HG02588 (cell line): ENCODE measurements around the gene RPS6KL1.

Source experiments
- ATAC-seq: cut with Tn5 transposase; IDR thresholded peaks from one replicate; pipeline ENCODE4 v1.9.1; 2021; ENCODE audit warnings: mild to moderate bottlenecking, moderate library complexity; ENCODE audit not compliant: unreplicated experiment

The RPS6KL1 gene

DNA sequence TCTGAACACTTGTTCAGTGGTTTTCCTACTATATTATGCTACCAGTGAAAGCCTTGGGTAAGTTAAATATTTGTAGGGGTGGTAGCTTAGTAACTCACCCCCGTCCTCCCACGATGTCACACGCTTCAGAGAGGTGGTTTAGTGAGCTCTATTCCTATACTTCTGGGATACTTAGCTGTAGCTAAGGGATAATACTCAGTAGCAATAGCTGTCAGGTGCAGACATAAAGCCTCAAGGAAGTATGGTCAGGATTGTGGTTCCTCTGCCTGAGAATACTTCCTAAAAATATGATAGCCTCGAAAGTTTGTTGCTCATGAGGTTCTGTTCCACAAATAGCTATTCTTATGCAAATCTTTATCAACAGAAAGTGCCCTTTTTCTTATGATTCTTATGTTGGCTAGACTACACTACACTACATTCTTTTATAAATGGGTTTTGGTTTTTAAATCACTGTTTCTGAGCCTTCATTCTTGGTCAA lies 29.4 kb downstream of the RPS6KL1 start:
- no peak for ATAC-seq

DNA sequence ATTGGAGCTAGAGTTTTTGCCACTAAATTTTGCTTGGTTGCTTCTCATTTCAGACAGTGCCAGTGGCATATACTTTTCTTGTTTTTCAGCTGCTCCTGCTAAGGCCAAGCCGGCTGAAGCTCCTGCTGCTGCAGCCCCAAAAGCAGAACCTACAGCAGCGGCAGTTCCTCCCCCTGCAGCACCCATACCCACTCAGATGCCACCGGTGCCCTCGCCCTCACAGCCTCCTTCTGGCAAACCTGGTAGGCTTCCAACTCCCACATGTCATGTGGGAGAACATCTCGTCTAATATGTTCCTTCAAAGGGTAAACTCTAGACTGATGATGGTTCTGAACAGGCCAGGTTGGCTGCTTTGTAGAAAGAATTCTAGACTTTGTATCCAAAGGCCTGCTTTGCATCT lies 30.3 kb downstream of the RPS6KL1 start:
- ATAC-seq: no peak

DNA sequence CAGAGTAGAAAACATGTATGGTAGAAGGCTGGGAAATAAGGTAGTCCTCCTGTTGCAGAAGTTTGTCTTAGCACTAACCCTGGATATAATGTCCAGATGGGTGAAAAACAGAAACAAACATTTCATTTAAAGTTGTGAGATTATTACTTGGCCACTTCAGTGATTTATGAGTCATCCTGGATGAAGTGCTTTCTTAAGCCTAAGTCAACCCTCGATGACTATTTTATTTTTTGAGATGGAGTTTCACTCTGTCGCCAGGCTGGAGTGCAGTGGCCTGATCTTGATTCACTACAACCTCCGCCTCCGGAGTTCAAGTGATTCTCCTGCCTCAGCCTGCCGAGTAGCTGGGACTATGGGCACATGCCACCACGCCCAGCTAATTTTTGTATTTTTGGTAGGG lies 31.2 kb downstream of the RPS6KL1 start:
- no peak for ATAC-seq

GRCh38 chr14:74890262-74890661 lies 32.8 kb downstream of the RPS6KL1 start:
- no peak for ATAC-seq

GRCh38 chr14:74888164-74889158 lies 34.6 kb downstream of the RPS6KL1 start:
- ATAC-seq: no peak

GRCh38 chr14:74886001-74886400 lies 37.1 kb downstream of the RPS6KL1 start:
- ATAC-seq: no peak

GRCh38 chr14:74882103-74882920 lies 40.7 kb downstream of the RPS6KL1 start:
- ATAC-seq: peak; percentile 34

DNA sequence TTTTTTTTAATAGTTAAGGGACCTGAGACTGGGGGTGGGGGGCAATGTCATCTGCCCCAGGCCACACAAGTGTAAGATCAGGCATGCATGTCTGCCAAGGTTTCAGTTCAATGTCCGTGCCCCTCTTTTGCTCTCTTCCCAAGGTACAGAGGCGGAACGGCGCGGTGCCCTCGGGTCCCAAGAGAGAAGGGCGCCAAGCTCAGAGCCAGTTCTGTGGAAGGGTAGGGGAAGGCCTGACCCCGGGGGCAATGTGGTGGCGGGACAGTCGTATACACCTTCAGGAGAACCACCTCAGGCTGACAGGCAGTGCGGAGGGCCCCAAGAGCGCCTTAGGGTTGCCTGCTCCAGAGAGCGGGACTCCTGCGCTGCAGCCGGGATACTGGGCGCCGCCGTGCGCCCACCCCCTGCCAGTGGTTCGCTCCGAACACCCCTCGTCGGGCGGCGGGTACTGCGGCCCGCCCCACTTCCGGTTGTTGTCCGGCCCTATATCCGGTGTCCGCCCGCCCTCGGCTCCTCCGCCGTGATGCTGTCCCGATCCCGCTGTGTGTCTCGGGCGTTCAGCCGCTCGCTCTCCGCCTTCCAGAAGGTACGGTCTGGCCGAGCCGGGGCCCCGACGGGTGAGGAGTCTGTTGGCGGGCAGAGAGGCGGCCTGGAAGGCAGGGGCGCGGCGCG lies 41.5 kb downstream of the RPS6KL1 start, which contains the start of gene DLST:
TSS of gene DLST (plus strand) at position 486 of the 672 bp plus-strand sequence. CDS start at position 524, 38 bp downstream.
- peak; percentile 94 for ATAC-seq

GRCh38 chr14:74879427-74880182 lies 43.5 kb downstream of the RPS6KL1 start:
- ATAC-seq: no peak

DNA sequence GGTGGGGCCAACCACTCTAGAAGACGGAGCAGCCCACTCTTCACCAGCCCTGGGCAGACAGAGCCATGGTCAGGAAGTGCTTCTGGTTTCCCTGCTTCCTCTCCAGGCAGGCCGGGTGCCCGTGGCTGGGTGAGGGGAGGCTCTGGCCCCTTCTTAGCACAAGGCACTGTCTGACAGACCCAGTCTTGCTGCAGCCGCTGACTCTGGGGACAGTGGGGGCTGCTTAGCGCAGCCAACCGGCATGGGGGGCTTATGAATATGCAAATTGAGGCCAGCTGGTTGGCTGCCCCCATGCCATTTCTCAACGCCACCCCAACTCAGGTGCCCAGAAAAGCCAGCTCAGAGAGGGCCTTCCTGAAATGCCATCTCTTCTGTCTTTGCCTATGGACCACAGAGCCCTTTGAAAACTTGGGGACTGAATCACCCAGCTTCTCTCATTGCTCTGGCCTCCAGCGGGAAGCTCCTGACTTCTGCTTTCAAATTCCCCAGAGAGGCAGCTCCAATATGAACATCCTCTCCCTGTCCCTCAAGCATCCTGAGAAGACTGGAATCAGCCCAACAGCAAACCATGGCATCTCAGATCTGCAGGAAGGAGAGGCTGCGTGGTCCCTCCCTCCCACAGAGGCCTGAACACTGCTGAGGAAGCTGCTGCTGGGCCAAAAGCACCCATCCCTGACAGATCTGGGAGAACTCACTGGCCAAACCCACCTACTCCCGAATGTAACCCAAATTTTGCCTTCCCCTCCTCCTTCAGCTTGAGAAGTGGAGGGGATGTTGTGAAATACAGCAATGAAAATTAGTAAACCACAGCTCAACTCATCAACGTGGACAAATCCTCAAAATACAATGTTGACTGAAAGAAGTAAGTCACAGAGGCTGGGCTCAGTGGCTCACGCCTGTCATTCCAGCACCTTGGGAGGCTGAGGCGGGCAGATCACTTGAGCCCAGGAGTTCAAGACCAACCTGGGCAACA lies 46.8 kb downstream of the RPS6KL1 start, which contains the start of gene PROX2:
TSS of gene PROX2 (minus strand) at position 205 of the 973 bp plus-strand sequence. CDS start 12,311 bp downstream, outside the sequence.
- no peak for ATAC-seq

DNA sequence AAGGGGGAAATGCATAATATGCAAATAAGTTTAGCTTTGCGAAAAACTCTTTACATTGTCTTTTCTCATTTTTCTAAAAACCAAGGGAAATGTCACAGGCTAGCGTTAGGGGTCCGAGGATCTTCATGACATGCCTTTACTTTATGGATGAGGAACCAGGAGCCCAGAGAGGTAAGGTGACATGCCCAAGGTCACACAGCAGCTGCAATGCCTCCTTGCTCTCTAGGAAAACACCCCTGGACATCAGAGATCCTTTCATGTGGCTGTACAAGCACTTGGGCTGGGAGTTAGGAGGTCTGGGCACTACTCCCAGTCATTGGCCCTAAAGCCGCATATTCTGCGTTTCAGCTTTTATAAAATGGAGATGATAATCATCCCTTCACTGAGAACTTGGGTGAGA lies 47.9 kb downstream of the RPS6KL1 start:
- ATAC-seq: no peak

- no peak for ATAC-seq
Measured at GRCh38 chr14:74871819-74872218, 51.2 kb downstream of the RPS6KL1 start.

DNA sequence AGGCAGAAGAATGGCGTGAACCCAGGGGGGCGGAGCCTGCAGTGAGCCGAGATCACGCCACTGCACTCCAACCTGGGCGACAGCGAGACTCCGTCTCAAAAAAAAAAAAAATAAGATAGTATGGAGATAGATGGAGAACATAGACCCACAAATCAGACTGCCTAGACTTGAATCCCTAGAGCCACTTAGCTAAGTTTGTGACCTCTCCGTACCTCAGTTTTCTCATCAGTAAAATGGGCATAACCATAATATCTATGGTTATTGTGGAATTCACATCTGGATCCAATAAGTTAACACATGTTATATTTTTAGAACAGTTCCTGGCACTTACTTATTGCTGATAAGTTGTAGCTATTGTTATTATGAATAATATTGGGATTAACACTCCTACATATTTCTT lies 54.3 kb downstream of the RPS6KL1 start:
- no peak for ATAC-seq

DNA sequence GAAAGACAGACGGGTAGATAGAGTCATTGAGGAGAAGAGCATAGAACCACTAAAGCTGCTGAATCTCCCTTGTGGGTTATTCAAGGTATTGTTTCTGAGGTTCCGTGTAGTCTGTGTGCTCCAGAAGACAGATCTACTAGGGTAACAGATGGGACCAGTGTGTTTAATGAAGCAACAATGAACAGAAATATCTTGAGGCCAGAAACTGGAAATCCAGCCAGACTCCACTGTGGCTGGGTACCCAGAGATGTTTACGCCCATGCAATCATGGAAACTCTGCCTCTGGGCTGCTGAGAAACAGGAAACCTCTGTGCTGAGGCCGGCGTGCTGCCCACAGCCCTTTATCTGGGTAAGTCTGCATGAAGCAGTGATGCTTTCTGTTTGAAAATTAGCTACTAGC lies 55.4 kb downstream of the RPS6KL1 start:
- ATAC-seq: no peak

DNA sequence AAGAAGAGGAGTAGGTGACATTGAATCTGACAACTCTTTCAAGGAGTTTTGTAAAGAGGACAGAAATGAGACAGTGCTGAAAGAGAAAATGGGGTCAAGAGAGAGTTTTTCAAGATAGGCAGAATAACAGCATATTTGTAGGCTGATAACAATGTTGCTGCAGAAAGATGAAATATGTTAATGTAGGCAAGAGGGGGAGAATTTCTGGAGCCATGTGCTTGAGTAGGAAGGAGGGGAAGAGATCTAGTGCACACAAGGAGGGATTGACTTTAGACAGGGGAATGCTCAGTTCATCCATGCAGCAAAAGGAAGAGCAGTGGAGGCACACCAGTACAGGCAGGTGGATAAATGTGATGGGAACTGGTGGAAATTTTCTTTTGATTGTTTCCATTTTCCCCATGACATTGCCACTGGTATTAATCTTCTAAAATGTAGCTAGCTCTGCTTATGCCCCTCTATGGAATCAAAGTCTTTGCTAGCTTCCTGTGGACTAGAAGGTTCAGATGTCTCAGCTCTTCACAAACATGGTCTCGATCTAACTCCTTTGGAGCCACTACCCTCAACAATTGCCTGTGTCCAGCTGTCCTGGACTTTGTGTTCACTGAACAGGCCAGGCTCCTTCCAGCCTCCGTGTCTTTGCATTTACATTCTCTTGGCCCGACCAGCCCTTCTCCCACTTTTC lies 56.2 kb downstream of the RPS6KL1 start:
- no peak for ATAC-seq

DNA sequence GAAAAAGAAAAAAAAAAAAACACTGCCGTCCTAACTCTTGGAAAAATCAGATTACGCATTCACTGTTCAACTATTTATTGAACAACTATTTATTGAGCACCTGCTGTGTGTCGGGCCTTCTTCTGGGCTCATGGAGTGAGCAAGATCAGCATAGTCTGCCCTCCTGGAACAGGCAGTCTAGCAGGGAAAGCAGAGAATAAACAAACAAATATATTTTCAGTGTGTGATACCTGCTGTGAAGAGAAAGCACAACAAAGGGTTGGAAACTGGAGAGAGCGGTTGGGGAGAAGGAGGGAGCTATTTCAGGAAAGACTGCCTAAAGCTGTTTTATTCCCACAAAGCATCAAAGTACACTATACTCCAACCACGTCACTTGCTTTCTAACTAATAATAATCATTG lies 57.9 kb downstream of the RPS6KL1 start:
- ATAC-seq: no peak

DNA sequence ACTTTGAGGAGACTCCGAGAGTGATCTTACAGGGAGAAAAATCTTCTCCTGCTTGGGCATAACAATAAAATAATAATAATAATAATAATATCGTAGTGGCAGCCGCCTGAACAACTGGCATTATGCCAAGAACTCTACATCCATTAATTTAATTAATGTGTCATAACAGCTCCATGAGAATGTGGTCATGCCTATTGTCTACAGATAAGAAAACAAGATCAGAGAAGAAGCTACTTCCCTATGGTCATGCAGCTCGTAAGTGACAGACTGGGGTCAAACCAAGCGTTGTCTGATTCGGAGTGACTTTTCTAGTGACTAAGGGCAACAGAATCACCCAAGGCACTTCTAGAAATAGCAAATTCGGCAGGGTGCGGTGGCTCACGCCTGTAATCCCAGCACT lies 58.9 kb downstream of the RPS6KL1 start:
- no peak for ATAC-seq

DNA sequence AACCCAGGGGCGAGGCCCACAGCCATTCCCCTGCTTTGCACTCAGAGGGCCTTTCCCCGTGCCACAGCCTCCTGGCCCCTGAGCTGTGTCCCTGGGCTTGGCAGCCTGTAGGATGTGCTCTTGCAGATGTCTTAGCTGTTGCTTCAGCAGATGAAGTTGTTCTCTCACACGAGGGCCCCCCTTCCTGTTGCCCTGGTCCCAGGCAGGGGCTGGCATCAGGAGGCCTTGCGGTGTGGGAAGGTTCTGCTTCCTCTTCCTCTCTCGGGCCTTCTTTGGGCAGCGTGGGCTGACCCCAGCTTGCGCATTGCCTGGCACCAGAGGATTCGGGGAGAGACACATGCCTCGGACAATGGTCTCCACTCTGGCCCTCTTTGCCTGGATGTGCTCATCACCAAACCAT lies 59.8 kb downstream of the RPS6KL1 start:
- ATAC-seq: no peak
